Bronchial epithelial cell (primary cell): ENCODE results near the gene PMS2. TPM values are rescaled to one million over a fixed set of nuclear protein-coding genes. Genes with fewer than 3 reads are reported as not detected.
"Not testable (repeated sequence)": the region's sequence is repeated elsewhere in the genome, so short reads cannot be mapped to it uniquely, and the experiment has no call there.

Experiments
- DNase-seq: peaks from one replicate; pipeline ENCODE4 v3.0.0-alpha.2; 2010; ENCODE audit warnings: low read depth
- FAIRE-seq: peaks from 2 replicates; lab custom pipeline; 2011; peaks lifted over from hg19 to GRCh38; lab: Jason Lieb, UNC
- H3K27me3 ChIP-seq: 2 replicates; pipeline ENCODE4 v1.5.1; 2011; ENCODE audit warnings: low read length; ENCODE audit not compliant: control insufficient read depth, insufficient read depth
- H3K36me3 ChIP-seq: 2 replicates; pipeline ENCODE4 v1.5.1; 2011; ENCODE audit warnings: low read length; ENCODE audit not compliant: control insufficient read depth, insufficient read depth
- H3K4me3 ChIP-seq: 2 replicates; pipeline ENCODE4 v1.5.1; 2011; ENCODE audit warnings: mild to moderate bottlenecking, low read depth, low read length, control low read depth
- CTCF ChIP-seq: IDR thresholded peaks from 2 replicates; pipeline ENCODE4 v1.5.1; 2011; ENCODE audit warnings: mild to moderate bottlenecking, moderate library complexity, low read length, control low read depth, inconsistent platforms; ENCODE audit not compliant: insufficient read depth, severe bottlenecking
- total RNA-seq: library from RNA; depleted of rRNA; stranded (reverse); fragments of >200 nt; gene quantifications from 2 replicates; pipeline ENCODE4 v1.2.1, GENCODE V29; 2014

Gene PMS2
- total RNA-seq, 1 donor from 2014 or later, result 22.6 TPM

- FAIRE-seq (no peak), DNase-seq (no peak)
- no peak for TF ChIP-seq CTCF
- H3K27me3 ChIP-seq, result no peaks in the 10 kb centered on the region
- H3K4me3 ChIP-seq, result no peak overlapping the region
- peaks cover 3% of the 10 kb centered on the region for H3K36me3 ChIP-seq
These were observed 1.5 kb downstream of the PMS2 start for GRCh38 chr7:6007386-6007785.

DNA sequence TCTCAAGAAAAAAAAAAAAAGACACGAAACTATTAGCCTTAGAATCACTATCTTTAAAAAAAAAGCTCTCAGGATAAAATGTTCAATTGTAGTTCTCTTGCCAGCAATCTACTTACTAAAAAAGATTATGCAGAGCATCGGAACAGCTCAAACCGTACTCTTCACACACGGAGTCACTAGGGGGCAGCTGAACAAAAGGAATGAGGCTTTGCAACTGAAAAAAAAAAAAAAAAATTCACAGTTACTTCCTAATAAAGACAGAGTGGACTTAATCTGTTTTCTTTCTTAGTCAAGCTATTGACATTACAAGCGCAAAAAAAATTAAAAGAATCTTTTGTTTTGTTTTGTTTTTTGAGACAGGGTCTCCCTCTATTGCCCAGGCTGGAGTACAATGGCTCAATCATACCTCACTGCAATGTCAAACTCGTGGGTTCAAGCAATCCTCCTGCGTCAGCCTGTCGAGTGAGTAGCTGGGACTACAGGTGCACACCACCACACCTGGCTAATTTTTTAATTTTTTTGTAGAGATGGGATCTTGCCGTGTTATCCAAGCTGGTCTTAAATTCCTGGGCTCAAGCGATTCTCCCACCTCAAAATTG lies 11.5 kb downstream of the PMS2 start:
- FAIRE-seq (no peak), DNase-seq (peak; percentile 47)
- no peaks in the 10 kb centered on the region for H3K27me3 ChIP-seq
- TF ChIP-seq CTCF, result peak; percentile 50
- H3K4me3 ChIP-seq, result no peak overlapping the region
- peaks cover 6% of the 10 kb centered on the region for H3K36me3 ChIP-seq

- H3K4me3 ChIP-seq, H3K27me3 ChIP-seq, FAIRE-seq, H3K36me3 ChIP-seq, DNase-seq: not testable (repeated sequence)
These were observed 21.8 kb downstream of the PMS2 start for GRCh38 chr7:5987061-5987460.

GRCh38 chr7:5979680-5980314 lies 29.1 kb downstream of the PMS2 start:
- FAIRE-seq, DNase-seq, H3K36me3 ChIP-seq, H3K4me3 ChIP-seq, H3K27me3 ChIP-seq: not testable (repeated sequence)

DNA sequence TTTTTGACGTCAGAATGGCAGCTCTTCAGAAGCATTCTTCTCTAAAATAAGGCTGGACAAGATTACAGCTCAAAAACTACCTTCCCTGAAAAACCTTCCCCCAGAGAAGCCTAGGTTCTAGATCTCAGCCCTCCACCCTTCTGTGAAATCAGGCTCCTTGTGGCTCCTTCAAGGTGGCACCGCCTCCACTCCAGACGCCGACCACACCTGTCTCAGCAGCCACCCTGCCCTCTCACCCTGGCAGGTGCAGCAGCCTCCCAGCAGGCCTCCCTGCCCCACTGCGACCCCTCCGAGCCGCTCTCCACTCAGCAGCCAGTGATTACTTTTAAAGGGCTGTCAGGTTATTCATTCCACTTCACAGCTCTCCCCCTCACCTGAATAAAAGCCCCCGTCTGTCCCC lies 35.3 kb downstream of the PMS2 start:
- not testable (repeated sequence) for FAIRE-seq, H3K27me3 ChIP-seq, H3K36me3 ChIP-seq, H3K4me3 ChIP-seq, DNase-seq

GRCh38 chr7:5970347-5970911 lies 38.4 kb downstream of the PMS2 start, which contains the start of gene RSPH10B:
RSPH10B (minus strand) TSS chr7:5970689; CDS start chr7:5967116, 3,573 bp downstream.
- not testable (repeated sequence) for FAIRE-seq

DNA sequence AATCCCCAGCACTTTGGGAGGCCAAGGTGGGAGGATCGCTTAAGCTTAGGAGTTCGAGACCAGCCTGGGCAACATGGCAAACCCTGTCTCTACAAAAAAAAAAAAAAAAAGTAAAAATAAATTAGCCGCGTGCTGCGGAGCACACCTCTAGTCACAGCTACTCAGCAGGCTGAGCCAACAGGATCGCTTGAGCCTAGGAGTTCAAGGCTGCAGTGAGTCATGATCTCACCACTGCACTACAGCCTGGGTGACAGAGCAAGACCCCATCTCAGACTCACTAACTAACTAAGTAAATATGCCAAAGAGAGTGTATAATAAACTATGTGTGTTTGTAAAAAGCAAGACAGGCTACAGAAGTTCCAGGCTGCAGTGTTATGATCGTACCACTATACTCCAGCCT lies 45.0 kb downstream of the PMS2 start:
- DNase-seq, FAIRE-seq, H3K4me3 ChIP-seq, H3K27me3 ChIP-seq, H3K36me3 ChIP-seq: not testable (repeated sequence)

More at GRCh38 chr7:5970347-5970911, 38.4 kb downstream of the PMS2 start, which contains the start of gene RSPH10B:
- DNase-seq, H3K36me3 ChIP-seq, H3K27me3 ChIP-seq, H3K4me3 ChIP-seq: not testable (repeated sequence)

DNA sequence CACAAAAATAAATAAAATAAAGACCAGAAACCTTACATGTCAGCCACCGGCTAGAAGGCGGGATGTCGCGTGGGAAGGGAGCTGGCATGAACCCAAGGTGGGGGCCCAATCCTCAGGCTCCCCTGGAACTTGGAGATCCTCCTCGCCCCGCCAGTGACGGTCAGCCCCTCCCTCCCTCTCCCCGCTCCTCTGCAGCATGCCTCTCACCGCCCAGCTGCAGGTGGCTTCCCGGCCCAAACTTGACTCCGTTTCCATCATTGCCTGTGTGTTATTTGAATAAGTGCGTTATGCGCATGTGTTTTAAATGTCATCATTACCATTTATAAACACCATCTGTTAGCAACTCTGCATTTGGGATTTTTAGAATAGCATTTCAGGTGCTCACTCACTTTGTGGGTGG lies 45.6 kb downstream of the PMS2 start:
- not testable (repeated sequence) for H3K4me3 ChIP-seq, FAIRE-seq, H3K27me3 ChIP-seq, DNase-seq, H3K36me3 ChIP-seq

GRCh38 chr7:5934945-5935450 lies 73.9 kb downstream of the PMS2 start:
- not testable (repeated sequence) for FAIRE-seq, H3K4me3 ChIP-seq, H3K36me3 ChIP-seq, H3K27me3 ChIP-seq, DNase-seq

GRCh38 chr7:5931905-5932644 lies 76.8 kb downstream of the PMS2 start:
- not testable (repeated sequence) for H3K36me3 ChIP-seq, FAIRE-seq, H3K4me3 ChIP-seq, H3K27me3 ChIP-seq
- DNase-seq, result peak; percentile 7

- not testable (repeated sequence) for FAIRE-seq, H3K36me3 ChIP-seq, H3K27me3 ChIP-seq, H3K4me3 ChIP-seq, DNase-seq
These were observed 77.6 kb downstream of the PMS2 start for GRCh38 chr7:5931250-5931649.

- not testable (repeated sequence) for H3K36me3 ChIP-seq, H3K4me3 ChIP-seq, FAIRE-seq, DNase-seq, H3K27me3 ChIP-seq
These were observed 78.6 kb downstream of the PMS2 start for GRCh38 chr7:5930290-5930689.
